Astrocyte of the spinal cord (primary cell): ENCODE results near the gene LILRA2.

Experiments
- DNase-seq: peaks from one replicate; pipeline ENCODE4 v3.0.0; 2011; ENCODE audit warnings: low read depth, low spot score
- H3K4me3 ChIP-seq: 2 replicates; pipeline ENCODE4 v1.5.1; 2011; ENCODE audit warnings: low read depth, mild to moderate bottlenecking, low read length, moderate library complexity
- CTCF ChIP-seq: IDR thresholded peaks from 2 replicates; pipeline ENCODE4 v1.5.1; 2012; ENCODE audit warnings: low read depth, mild to moderate bottlenecking, low read length, inconsistent platforms
- in situ Hi-C: cut with HindIII; loops from 2 replicates; pipeline ENCODE4 v1.10.0; 2017; ENCODE audit warnings: low sequenced_read_pairs

The LILRA2 gene

DNA sequence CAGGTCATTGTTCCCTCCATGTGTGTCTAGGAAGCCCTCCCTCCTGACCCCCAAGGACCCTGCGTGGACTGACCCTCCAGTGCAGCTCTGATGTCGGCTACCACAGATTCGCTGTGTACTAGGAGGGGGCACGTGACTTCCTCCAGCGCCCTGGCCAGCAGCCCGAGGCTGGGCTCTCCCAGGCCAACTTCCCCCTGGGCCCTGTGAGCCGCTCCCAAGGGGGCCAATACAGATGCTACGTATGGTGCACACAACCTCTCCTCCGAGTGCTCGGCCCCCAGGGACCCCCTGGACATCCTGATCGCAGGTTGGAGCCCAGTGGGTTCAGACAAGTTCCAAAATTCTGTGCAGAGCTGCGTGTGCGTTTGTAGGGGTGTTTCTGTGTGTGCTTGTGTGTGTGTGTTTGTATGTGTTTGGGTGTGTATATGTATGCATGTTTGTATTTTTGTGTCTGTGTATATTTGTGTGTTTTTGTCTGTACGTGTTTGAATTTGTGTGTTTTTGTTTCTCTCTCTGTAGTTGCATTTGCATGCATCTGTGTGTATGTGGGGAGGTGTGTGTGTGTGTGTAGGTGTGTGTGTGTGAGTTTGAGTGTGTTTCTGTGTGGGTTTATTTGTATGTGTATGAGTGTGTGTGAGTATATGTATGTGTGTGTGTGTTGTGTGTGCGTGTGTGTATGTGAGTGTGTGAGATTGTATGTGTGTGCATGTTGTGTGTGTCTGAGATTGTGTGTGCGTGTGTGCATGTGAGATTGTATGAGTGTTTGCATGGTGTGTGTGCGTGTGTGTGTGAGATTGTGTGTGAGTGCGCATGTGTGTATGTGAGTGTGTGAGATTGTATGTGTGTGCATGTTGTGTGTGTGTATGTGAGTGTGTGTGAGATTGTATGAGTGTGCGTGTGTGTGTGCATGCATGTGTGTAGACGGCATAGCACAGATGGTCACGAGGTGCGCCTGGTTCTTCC is 21.4 kb upstream of the LILRA2 start:
- in situ Hi-C loops = no loop called here
- TF ChIP-seq CTCF = no peak
- no peak overlapping the region for H3K4me3 ChIP-seq
- DNase-seq = no peak

DNA sequence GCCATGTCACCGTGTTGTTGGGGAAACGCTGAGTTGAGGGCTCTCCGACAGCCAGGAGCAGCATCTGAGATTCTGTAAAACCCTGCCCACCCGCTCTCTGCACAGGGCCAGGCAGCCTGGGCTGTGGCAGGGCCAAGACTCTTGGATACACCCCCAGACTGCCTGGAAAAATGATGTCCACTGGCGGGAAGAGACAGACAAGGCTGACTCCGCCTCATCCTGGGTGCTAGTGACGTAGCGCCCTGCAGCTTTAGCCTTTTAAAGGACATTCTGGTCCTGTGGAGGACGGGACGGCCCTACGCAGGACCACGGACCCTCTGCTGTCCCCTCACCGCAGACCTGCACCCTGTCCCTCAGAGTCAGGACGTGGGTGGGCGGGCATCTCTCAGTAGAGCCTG is 20.7 kb upstream of the LILRA2 start:
- in situ Hi-C loops = no loop called here
- DNase-seq = no peak
- no peak for TF ChIP-seq CTCF
- H3K4me3 ChIP-seq = no peak overlapping the region

GRCh38 chr19:54554006-54554405 is 19.6 kb upstream of the LILRA2 start:
- in situ Hi-C loops = no loop called here
- no peak for TF ChIP-seq CTCF
- H3K4me3 ChIP-seq = no peak overlapping the region
- no peak for DNase-seq

DNA sequence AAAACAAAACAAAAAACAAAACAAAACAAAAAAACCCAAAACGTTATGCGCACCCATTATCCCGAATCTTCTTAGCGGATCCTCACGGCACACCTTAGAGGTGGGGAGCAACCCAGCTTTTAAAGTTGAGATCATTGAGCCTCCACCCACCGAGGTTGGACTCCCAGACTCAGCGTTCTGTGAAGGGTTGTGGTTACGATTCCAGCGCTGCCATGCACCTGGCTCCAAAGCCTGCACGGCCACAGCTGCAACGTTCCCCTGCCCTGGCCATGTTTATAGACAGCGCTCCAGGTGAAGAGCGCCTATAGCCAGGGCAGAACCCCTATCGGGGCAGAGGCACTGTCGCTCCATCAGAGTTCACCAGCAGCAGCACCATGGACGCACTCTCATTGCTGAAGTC is 18.7 kb upstream of the LILRA2 start:
- no peak for TF ChIP-seq CTCF
- no peak overlapping the region for H3K4me3 ChIP-seq
- DNase-seq = no peak
- in situ Hi-C loops = no loop called here

DNA sequence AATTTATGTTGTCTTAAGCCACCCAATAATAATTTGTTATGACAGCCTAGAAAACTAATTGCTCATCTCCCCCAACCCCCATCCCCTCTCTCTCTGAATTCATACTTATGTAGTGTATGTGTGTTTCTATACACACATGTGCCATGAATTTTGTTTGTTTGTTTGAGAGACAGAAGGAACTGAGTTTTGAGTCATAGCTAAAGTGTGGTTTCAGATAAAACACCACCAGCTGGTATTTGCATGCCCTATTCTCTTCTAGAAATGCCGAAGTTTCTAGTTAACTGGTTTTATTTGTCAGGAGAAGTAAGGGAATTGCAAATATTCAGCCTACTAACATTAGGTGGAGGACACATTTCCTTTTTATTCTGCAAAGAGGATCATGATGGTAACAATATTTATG is 17.4 kb upstream of the LILRA2 start:
- in situ Hi-C loops = no loop called here
- DNase-seq = no peak
- H3K4me3 ChIP-seq = no peak overlapping the region
- no peak for TF ChIP-seq CTCF

GRCh38 chr19:54558339-54558738 is 15.3 kb upstream of the LILRA2 start:
- no peak for TF ChIP-seq CTCF
- no peak overlapping the region for H3K4me3 ChIP-seq
- no peak for DNase-seq
- in situ Hi-C loops = no loop called here
